K562 (cell line): ENCODE measurements around the gene CD96. TPM values are rescaled to one million over a fixed set of nuclear protein-coding genes. Genes with fewer than 3 reads are reported as not detected.

ENCODE experiments used
- ATAC-seq: fragments of 200-7000 bp; cut with Tn5 transposase; 3 replicates; pipeline ENCODE4 v1.9.1; 2020; ENCODE audit warnings: moderate library complexity
- BruUV-seq: library from RNA; stranded (reverse); fragments of 400-500 nt; replicated peaks from 2 replicates; lab custom pipeline; 2021; lab: Mats Ljungman, UMichigan
- CTCF ChIA-PET: fragments of 300-600 bp; formaldehyde crosslinking; extraction: SDS; loops from one replicate; lab custom pipeline; 2021; ENCODE audit warnings: low intra/inter-chr PET ratio; lab: Yijun Ruan, JAX
- POLR2A ChIA-PET: fragments of 300-600, 350-650 bp; sonication (Branson Sonifier 250); formaldehyde crosslinking; extraction: SDS; loops from one replicate; lab custom pipeline; 2021; ENCODE audit warnings: antibody characterized with exemption, inconsistent platforms; lab: Yijun Ruan, JAX
- DNase-seq, 4 experiments: peaks; one replicate each; pipeline versions ENCODE4 v3.0.0 to v3.0.0-alpha.2; 2011 to 2018; ENCODE audit warnings: low spot score in 3 of 4, mixed read lengths in 3 of 4; ENCODE audit errors: extremely low read depth in 1 of 4
- FAIRE-seq: peaks from 2 replicates; lab custom pipeline; 2011; peaks lifted over from hg19 to GRCh38; lab: Jason Lieb, UNC
- H2AFZ ChIP-seq: 2 replicates; pipeline ENCODE4 v1.6.0; 2011; ENCODE audit warnings: low read depth, low read length, control low read depth, inconsistent platforms
- H3K27ac ChIP-seq: fragments of 200-600 bp; 3 replicates; pipeline ENCODE4 v1.8.0; 2011; ENCODE audit warnings: low read depth, mild to moderate bottlenecking, control low read depth, inconsistent platforms, low read length, moderate library complexity, mixed read lengths; ENCODE audit errors: extremely low read depth
- H3K27me3 ChIP-seq, 2 experiments: fragments of 300-600 bp in 1 of 2; 2 replicates in 1 of 2; 3 replicates in 1 of 2; pipeline versions ENCODE4 v1.6.0 to v1.8.0; 2011; ENCODE audit warnings: inconsistent platforms in 2 of 2, low read length in 2 of 2, mild to moderate bottlenecking in 1 of 2, mixed read lengths in 1 of 2, moderate library complexity in 1 of 2; ENCODE audit not compliant: control insufficient read depth in 2 of 2, insufficient read depth in 2 of 2
- H3K36me3 ChIP-seq: fragments of 300-600 bp; 3 replicates; pipeline ENCODE4 v1.8.0; 2011; ENCODE audit warnings: mild to moderate bottlenecking, low read length, inconsistent platforms; ENCODE audit not compliant: control insufficient read depth, insufficient read depth
- H3K4me1 ChIP-seq, 2 experiments: fragments of 200-600 bp in 1 of 2; replicated peaks in 1 of 2; 2 replicates in 1 of 2; 3 replicates in 1 of 2; pipeline versions ENCODE4 v1.5.1 to v1.8.0; 2011; ENCODE audit warnings: inconsistent platforms in 2 of 2, low read length in 2 of 2, mild to moderate bottlenecking in 1 of 2, mixed read lengths in 1 of 2, moderate library complexity in 1 of 2; ENCODE audit not compliant: control insufficient read depth in 2 of 2, insufficient read depth in 2 of 2
- H3K4me2 ChIP-seq: 2 replicates; pipeline ENCODE4 v1.6.1; 2011; ENCODE audit warnings: low read length, control low read depth, inconsistent platforms, mixed read lengths; ENCODE audit not compliant: insufficient read depth
- H3K4me3 ChIP-seq: fragments of 200-600 bp; sonication (generic), shearing (Covaris generic); 2 replicates; pipeline ENCODE4 v1.5.1; 2016; ENCODE audit warnings: control low read depth, inconsistent platforms
- H3K79me2 ChIP-seq: fragments of 200-600 bp; 3 replicates; pipeline ENCODE4 v1.8.0; 2011; ENCODE audit warnings: low read length, inconsistent platforms; ENCODE audit not compliant: control insufficient read depth, insufficient read depth
- H3K9ac ChIP-seq, 2 experiments: 2 replicates each; pipeline versions ENCODE4 v1.6.0 to v1.6.1; 2011; ENCODE audit warnings: low read depth in 2 of 2, low read length in 2 of 2, control low read depth in 1 of 2, inconsistent platforms in 1 of 2, mild to moderate bottlenecking in 1 of 2, mixed read lengths in 1 of 2; ENCODE audit not compliant: insufficient read depth in 1 of 2
- H3K9me1 ChIP-seq: one replicate; pipeline ENCODE4 v1.6.0; 2011; ENCODE audit warnings: inconsistent platforms, mild to moderate bottlenecking, low read length, moderate library complexity; ENCODE audit not compliant: control insufficient read depth, insufficient read depth
- H3K9me3 ChIP-seq: replicated peaks from 2 replicates; pipeline ENCODE4 v1.5.1; 2011; ENCODE audit warnings: low read depth, low read length, inconsistent platforms; ENCODE audit not compliant: control insufficient read depth, insufficient read depth
- H4K20me1 ChIP-seq: replicated peaks from 2 replicates; pipeline ENCODE4 v1.6.1; 2011; ENCODE audit warnings: low read length, inconsistent platforms, mixed read lengths; ENCODE audit not compliant: control insufficient read depth, insufficient read depth
- BRF1 ChIP-seq: IDR thresholded peaks from 3 replicates; pipeline ENCODE4 v1.6.1; 2011; ENCODE audit warnings: borderline replicate concordance, mild to moderate bottlenecking; ENCODE audit not compliant: insufficient read length; ENCODE audit errors: extremely low read depth
- CBX5 ChIP-seq: IDR thresholded peaks from 2 replicates; pipeline ENCODE4 v1.6.1; 2014; ENCODE audit warnings: low read depth, borderline replicate concordance
- CREBBP ChIP-seq: IDR thresholded peaks from one replicate; pipeline ENCODE4 v1.6.1; 2012; ENCODE audit warnings: low read depth, mild to moderate bottlenecking, control low read depth, inconsistent platforms, low read length
- HLTF ChIP-seq: fragments of 450-650 bp; IDR thresholded peaks from 2 replicates; pipeline ENCODE4 v1.6.1; 2016
- KAT8 ChIP-seq: fragments of 450-650 bp; IDR thresholded peaks from 2 replicates; pipeline ENCODE4 v1.6.1; 2016; ENCODE audit warnings: low read depth, mild to moderate bottlenecking
- MAFK ChIP-seq: IDR thresholded peaks from 2 replicates; pipeline ENCODE4 v1.6.1; 2011; ENCODE audit warnings: low read length, improper control_type of control experiment
- MED1 ChIP-seq: sonication (generic); formaldehyde crosslinking; IDR thresholded peaks from 2 replicates; pipeline ENCODE4 v1.8.1; 2023; ENCODE audit warnings: missing genetic modification reagents, borderline replicate concordance
- MTF1 ChIP-seq: fragments of 250-450 bp; sonication (Bioruptor Pico); IDR thresholded peaks from 2 replicates; pipeline ENCODE4 v1.9.0; 2021; ENCODE audit warnings: moderate library complexity, mild to moderate bottlenecking, inconsistent platforms, borderline replicate concordance
- MYC ChIP-seq, 2 experiments: fragments of 250-450 bp in 1 of 2; sonication (Bioruptor Pico) in 1 of 2; IDR thresholded peaks; 2 replicates each; pipeline versions ENCODE4 v1.5.1 to v1.6.1; 2012 to 2021; ENCODE audit warnings: low read depth in 2 of 2, borderline replicate concordance in 1 of 2, improper control_type of control experiment in 1 of 2, low read length in 1 of 2, mild to moderate bottlenecking in 1 of 2, moderate library complexity in 1 of 2
- PHF8 ChIP-seq: fragments of 200-600 bp; sonication (generic); IDR thresholded peaks from 2 replicates; pipeline ENCODE4 v1.6.1; 2012; ENCODE audit warnings: mixed run types, mild to moderate bottlenecking, inconsistent platforms, low read length, moderate library complexity, borderline replicate concordance
- POLR2B ChIP-seq: fragments of 450-650 bp; IDR thresholded peaks from 2 replicates; pipeline ENCODE4 v1.6.1; 2018; ENCODE audit warnings: low read depth; ENCODE audit not compliant: partially characterized antibody
- RFX7 ChIP-seq: fragments of 250-450 bp; sonication (Bioruptor Pico); IDR thresholded peaks from 2 replicates; pipeline ENCODE4 v1.5.1; 2021; ENCODE audit warnings: mild to moderate bottlenecking
- SREBF1 ChIP-seq: fragments of 150-350 bp; IDR thresholded peaks from 2 replicates; pipeline ENCODE4 v1.6.1; 2014; ENCODE audit warnings: antibody characterized with exemption, low read depth, low read length, borderline replicate concordance
- SRSF9 ChIP-seq: fragments of 200-400 bp; formaldehyde crosslinking; IDR thresholded peaks from 2 replicates; pipeline ENCODE4 v1.6.1; 2017; ENCODE audit warnings: low read depth, low read length, borderline replicate concordance
- TAF7 ChIP-seq: fragments of 450-650 bp; IDR thresholded peaks from 2 replicates; pipeline ENCODE4 v1.6.1; 2016; ENCODE audit warnings: missing genetic modification characterization, missing compliant biosample characterization
- ZNF134 ChIP-seq: fragments of 250-450 bp; sonication (Bioruptor Pico); conservative IDR thresholded peaks from 2 replicates; pipeline ENCODE4 v1.4.0; 2020
- ZNF165 ChIP-seq: fragments of 250-450 bp; sonication (Bioruptor Pico); IDR thresholded peaks from 2 replicates; pipeline ENCODE4 v1.4.0; 2020; ENCODE audit warnings: borderline replicate concordance
- whole genome bisulfite sequencing: fragments of 100-300 bp; shearing (Covaris generic); methylation state at CpG from one replicate; pipeline ENCODE4 v1.1.6; 2016; ENCODE audit warnings: low coverage, mixed read lengths; ENCODE audit not compliant: insufficient coverage; ENCODE audit errors: missing lambda C conversion rate; 5-methylcytosine and 5-hydroxymethylcytosine counted together
- in situ Hi-C: fragments of 300-500 bp; cut with MboI; formaldehyde crosslinking; loops from 4 replicates; pipeline ENCODE4 v1.15.0; 2018; ENCODE audit warnings: inconsistent platforms, mixed read lengths
- intact Hi-C: fragments of 100-400 bp; cut with micrococcal nuclease; formaldehyde crosslinking; loops from 2 replicates; pipeline ENCODE4 v1.14.2; 2022
- polyA plus RNA-seq, 8 experiments: library from polyadenylated mRNA; depleted of rRNA in 4 of 8; stranded (reverse) in 5 of 8; unstranded in 3 of 8; fragments of >200 nt; fragmentation: Nextera tagmentation in 2 of 8; fragmentation: Illumina TruSeq in 1 of 8; extraction: Ambion mirVana in 2 of 8; extraction: Trizol in 1 of 8; gene quantifications; 2 replicates each; pipeline versions ENCODE4 v1.2.1 to v1.2.3, GENCODE V29; 2011 to 2014; ENCODE audit warnings: inconsistent platforms in 1 of 8, missing spikeins in 1 of 8
- total RNA-seq, 7 experiments: library from RNA; depleted of rRNA in 6 of 7; stranded (reverse); fragments of >200 nt in 6 of 7; fragmentation: Illumina TruSeq in 2 of 7; extraction: Trizol in 2 of 7; gene quantifications; 2 replicates each; pipeline versions ENCODE4 v1.2.1 to v1.2.3, GENCODE V29; 2011 to 2021; ENCODE audit warnings: low replicate concordance in 1 of 7
- TF ChIP-seq, protein P1 (sequence below): fragments of 250-450 bp; sonication (Bioruptor Pico); IDR thresholded peaks from 2 replicates; pipeline ENCODE4 v1.5.0; 2021
- TF ChIP-seq, protein P2 (sequence below): fragments of 250-450 bp; sonication (Bioruptor Pico); IDR thresholded peaks from 2 replicates; pipeline ENCODE4 v1.4.0; 2020; ENCODE audit warnings: mild to moderate bottlenecking

Gene CD96
- total and polyA plus RNA-seq, 9 of the 15 experiments (the other 6 are each of a cell fraction or from before 2014, with no cell fraction given) = 0.32 to 5.7 (median 1.2) TPM

DNA sequence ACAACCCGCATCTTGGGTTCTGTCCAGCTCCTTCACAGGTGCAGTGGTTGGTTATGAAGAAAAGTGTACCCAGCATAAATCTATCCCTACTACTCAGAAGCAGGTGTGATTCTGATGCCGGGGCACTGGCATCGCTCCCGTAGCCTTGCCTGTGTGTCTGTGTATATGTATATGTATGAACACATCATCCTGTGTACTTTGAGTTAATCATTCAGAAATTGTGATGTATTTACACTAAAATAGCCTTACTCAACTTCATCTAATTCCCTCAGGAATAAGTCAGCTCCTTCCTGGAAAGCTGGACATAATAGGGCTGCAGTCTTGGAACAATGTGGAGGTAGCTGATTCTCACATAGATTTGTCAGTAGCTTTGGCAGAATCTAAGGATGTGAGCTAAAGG is 59.8 kb downstream of the CD96 start (continued):
- TF ChIP-seq SREBF1 (no peak), CBX5 (no peak), MTF1 (CRISPR knock-in tag) (no peak)

DNA sequence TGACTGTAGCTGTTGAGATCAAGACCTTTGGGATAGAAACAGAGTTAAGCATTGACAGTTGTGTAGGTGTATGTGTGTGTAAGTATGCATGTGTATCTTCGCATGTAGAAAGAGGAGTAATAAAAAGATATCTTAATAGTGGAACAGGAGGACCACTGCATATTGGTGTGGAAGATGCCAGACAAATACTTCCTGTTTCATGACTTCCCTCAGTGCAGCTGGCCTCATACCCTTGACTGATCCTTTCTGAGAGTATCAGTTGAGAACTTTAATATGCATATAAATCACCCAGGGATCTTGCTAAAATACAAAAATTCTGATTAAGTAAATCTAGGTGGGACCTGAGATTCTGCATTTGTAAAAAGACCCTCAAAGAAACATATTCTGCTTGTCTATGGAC is 61.7 kb downstream of the CD96 start:
- intact Hi-C loops = no loop called here
- H4K20me1 ChIP-seq = no peaks in the 10 kb centered on the region
- ChIA-PET POLR2A (interaction anchor here (0.6 kb wide), 1 partner anchor 13 kb away, joined by 3 read pairs; no protein-coding TSS in a partner anchor), CTCF (no interaction called here)
- in situ Hi-C loops = no loop called here
- 0% methylated on average over 1 of the region's 1 CpG for WGBS
- FAIRE-seq = no peak
- H3K4me3 ChIP-seq = no peak overlapping the region
- no peaks in the 10 kb centered on the region for H3K4me1 ChIP-seq
- H3K36me3 ChIP-seq = no peaks in the 10 kb centered on the region
- ATAC-seq = no peak
- no peaks in the 10 kb centered on the region for H3K27me3 ChIP-seq
- H3K4me2 ChIP-seq = no peak overlapping the region
- H3K9me3 ChIP-seq = no peaks in the 10 kb centered on the region
- H3K9me1 ChIP-seq = no peaks in the 10 kb centered on the region
- no peak for DNase-seq
- BruUV-seq = no TSS peak
- H3K79me2 ChIP-seq = no peaks in the 10 kb centered on the region
- H2AFZ ChIP-seq = no peak overlapping the region
- H3K9ac ChIP-seq = no peak overlapping the region
- TF ChIP-seq ZNF165 (CRISPR knock-in tag) = no peak
- no peak for TF ChIP-seq ZNF134
- TF ChIP-seq CREBBP = no peak
- no peak for TF ChIP-seq MAFK
- TF ChIP-seq MED1 (CRISPR knock-in tag) = no peak
- no peak for TF ChIP-seq TAF7 (tag)
- TF ChIP-seq, protein P1, sequence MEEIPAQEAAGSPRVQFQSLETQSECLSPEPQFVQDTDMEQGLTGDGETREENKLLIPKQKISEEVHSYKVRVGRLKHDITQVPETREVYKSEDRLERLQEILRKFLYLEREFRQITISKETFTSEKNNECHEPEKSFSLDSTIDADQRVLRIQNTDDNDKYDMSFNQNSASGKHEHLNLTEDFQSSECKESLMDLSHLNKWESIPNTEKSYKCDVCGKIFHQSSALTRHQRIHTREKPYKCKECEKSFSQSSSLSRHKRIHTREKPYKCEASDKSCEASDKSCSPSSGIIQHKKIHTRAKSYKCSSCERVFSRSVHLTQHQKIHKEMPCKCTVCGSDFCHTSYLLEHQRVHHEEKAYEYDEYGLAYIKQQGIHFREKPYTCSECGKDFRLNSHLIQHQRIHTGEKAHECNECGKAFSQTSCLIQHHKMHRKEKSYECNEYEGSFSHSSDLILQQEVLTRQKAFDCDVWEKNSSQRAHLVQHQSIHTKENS (CRISPR knock-in tag) = no peak
- TF ChIP-seq SRSF9 = no peak
- TF ChIP-seq KAT8 = no peak
- TF ChIP-seq, protein P2, sequence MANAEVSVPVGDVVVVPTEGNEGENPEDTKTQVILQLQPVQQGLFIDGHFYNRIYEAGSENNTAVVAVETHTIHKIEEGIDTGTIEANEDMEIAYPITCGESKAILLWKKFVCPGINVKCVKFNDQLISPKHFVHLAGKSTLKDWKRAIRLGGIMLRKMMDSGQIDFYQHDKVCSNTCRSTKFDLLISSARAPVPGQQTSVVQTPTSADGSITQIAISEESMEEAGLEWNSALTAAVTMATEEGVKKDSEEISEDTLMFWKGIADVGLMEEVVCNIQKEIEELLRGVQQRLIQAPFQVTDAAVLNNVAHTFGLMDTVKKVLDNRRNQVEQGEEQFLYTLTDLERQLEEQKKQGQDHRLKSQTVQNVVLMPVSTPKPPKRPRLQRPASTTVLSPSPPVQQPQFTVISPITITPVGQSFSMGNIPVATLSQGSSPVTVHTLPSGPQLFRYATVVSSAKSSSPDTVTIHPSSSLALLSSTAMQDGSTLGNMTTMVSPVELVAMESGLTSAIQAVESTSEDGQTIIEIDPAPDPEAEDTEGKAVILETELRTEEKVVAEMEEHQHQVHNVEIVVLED (CRISPR knock-in tag) = no peak
- TF ChIP-seq MYC (IDR thresholded peaks at IDR 0.05; ENCODE audit: low read depth, low read length) = no peak
- no peak for TF ChIP-seq MYC (CRISPR knock-in tag; IDR thresholded peaks at IDR 0.05; ENCODE audit: borderline replicate concordance, low read depth)
- no peak for TF ChIP-seq PHF8
- no peak for TF ChIP-seq RFX7 (CRISPR knock-in tag)
- TF ChIP-seq BRF1 = no peak
- TF ChIP-seq POLR2B = no peak
- no peak for TF ChIP-seq HLTF
- H3K27ac ChIP-seq = no peak overlapping the region
